ENCODE data around the gene GSPT1.
"Not testable (repeated sequence)": the region's sequence is repeated elsewhere in the genome, so short reads cannot be mapped to it uniquely, and the experiment has no call there.

The GSPT1 gene

DNA sequence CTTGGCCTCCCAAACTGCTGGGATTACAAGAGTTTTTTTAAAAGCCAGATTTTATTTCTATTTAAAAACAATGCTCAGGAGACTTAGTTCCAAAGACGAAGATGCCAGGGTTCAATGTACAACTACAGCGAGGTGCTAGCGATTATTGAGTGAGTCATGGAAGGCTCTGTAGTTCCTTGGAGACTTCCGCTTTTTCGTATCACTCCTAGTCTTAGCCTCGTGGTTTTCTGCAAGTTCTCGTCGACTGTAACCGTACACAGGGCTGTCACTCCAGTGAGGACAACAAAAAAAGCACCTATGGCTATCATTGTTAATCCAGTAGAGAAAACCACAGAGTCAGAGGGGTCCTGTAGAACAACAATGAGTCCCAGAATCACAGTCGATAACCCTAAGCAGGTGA, 96.0 kb downstream of the GSPT1 start:
- H3K27ac ChIP-seq (ENCODE audit: low read length), result no peak overlapping the region
- H2AFZ ChIP-seq (ENCODE audit: low read depth, low read length), result no peak overlapping the region
- H3K27me3 ChIP-seq (ENCODE audit: low read depth, low read length), result no peaks in the 10 kb centered on the region
- H3K79me2 ChIP-seq (ENCODE audit: low read length), result no peaks in the 10 kb centered on the region
- no peaks in the 10 kb centered on the region for H4K20me1 ChIP-seq (ENCODE audit: insufficient read depth, low read length)
- no peak overlapping the region for H3K9ac ChIP-seq (ENCODE audit: low read length)
- H3K4me1 ChIP-seq (ENCODE audit: low read length), result no peaks in the 10 kb centered on the region
- no peaks in the 10 kb centered on the region for H3K9me3 ChIP-seq (ENCODE audit: insufficient read depth, low read length)
- TF ChIP-seq EZH2phosphoT487 (IDR thresholded peaks at IDR 0.05; ENCODE audit: low read depth), result no peak
- H3K36me3 ChIP-seq (replicated peaks; ENCODE audit: low read depth, low read length), result no peaks in the 10 kb centered on the region
- no peak overlapping the region for H3K4me3 ChIP-seq (ENCODE audit: low read length)
- H3K4me2 ChIP-seq (ENCODE audit: low read length), result no peak overlapping the region

DNA sequence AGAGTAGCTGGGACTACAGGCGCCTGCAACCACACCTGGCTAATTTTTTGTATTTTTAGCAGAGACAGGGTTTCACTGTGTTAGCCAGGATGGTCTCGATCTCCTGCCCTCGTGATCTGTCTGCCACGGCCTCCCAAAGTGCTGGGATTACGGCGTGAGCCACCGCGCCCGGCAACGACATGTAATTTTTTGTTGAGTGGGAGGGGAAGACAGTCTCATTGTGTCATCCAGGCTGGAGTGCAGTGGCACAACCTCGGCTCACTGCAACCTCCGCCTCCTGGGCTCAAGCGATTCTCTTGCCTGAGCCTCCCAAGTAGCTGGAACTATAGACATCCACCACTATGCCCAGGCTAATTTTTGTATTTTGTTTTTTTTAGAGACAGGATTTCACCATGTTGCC, 96.8 kb downstream of the GSPT1 start:
- H3K9me3 ChIP-seq (ENCODE audit: insufficient read depth, low read length); H3K4me2 ChIP-seq (ENCODE audit: low read length); H3K79me2 ChIP-seq (ENCODE audit: low read length); H3K4me1 ChIP-seq (ENCODE audit: low read length); H3K4me3 ChIP-seq (ENCODE audit: low read length); H4K20me1 ChIP-seq (ENCODE audit: insufficient read depth, low read length); H3K36me3 ChIP-seq (replicated peaks; ENCODE audit: low read depth, low read length); H3K27me3 ChIP-seq (ENCODE audit: low read depth, low read length); H2AFZ ChIP-seq (ENCODE audit: low read depth, low read length); H3K27ac ChIP-seq (ENCODE audit: low read length); H3K9ac ChIP-seq (ENCODE audit: low read length): not testable (repeated sequence)
